Measurements from ENCODE around the gene RFTN1.

GRCh38 chr3:16329036-16329825 is 184.3 kb downstream of the RFTN1 start:
- TF ChIP-seq FOXA1 (IDR thresholded peaks at IDR 0.05) (no peak), BHLHE40 (IDR thresholded peaks at IDR 0.05; ENCODE audit: borderline replicate concordance) (no peak), ARNT (IDR thresholded peaks at IDR 0.05) (no peak), CTBP1 (IDR thresholded peaks at IDR 0.05; ENCODE audit: borderline replicate concordance) (no peak), PKNOX1 (IDR thresholded peaks at IDR 0.05) (no peak)

Data from HEK293T (cell line).